GM12801 (cell line): Measurements from ENCODE around the gene ZBTB40.

Experiments used
- CTCF ChIP-seq: IDR thresholded peaks from one replicate; pipeline ENCODE4 v1.5.1; 2011; ENCODE audit warnings: control low read depth; ENCODE audit not compliant: insufficient read length; ENCODE audit errors: extremely low read depth

ZBTB40 gene

GRCh38 chr1:22451702-22452480 is at the start of gene ZBTB40:
Gene ZBTB40, plus strand, starts transcription at chr1:22451851. Its CDS starts 38,098 bp downstream, at chr1:22489949.
- no peak for TF ChIP-seq CTCF

- no peak for TF ChIP-seq CTCF
These were observed 49.1 kb upstream of the ZBTB40 start for GRCh38 chr1:22402356-22403053.

DNA sequence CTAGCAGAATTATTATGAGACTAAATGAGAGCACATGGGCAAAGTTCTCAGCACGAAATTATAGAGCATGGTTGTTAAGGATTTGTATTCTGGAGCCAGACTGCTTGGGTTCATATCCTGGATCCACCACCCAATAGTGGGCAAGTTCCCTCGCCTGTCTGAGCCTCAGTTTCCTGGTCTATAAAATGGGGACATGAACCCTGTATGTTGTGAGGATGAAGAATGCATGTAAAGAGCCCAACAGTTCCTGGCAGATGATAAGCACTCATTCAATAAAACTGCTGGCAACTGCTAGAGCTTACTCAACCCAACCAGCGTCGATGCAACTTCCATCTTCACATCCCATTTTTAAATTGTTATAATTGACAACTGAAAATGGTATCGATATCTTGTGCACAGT is 47.2 kb upstream of the ZBTB40 start:
- no peak for TF ChIP-seq CTCF

- TF ChIP-seq CTCF, result no peak
These were observed 44.7 kb upstream of the ZBTB40 start for GRCh38 chr1:22406722-22407495.

DNA sequence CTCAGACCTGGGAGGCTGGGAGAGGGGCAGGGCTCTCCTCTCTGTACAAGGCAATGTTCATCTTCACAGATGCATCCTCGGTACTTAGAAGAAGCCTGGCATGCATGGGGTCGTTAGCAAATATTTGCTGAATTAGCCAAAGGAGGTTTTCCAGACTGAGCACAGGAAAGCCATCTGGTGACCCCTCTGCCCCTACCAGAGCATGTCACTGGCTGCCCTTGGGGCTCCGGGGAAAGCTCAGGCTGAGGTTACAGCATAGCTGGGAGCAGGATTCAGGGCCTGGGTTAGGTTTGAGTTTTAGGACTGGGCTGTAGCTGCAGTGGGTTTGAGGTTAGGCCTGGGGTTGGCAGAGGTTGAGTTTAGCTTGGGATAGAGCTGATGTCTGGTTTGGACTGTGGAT is 43.4 kb upstream of the ZBTB40 start:
- TF ChIP-seq CTCF, result no peak

- TF ChIP-seq CTCF, result no peak
These were observed 41.2 kb upstream of the ZBTB40 start for GRCh38 chr1:22410401-22410800.

DNA sequence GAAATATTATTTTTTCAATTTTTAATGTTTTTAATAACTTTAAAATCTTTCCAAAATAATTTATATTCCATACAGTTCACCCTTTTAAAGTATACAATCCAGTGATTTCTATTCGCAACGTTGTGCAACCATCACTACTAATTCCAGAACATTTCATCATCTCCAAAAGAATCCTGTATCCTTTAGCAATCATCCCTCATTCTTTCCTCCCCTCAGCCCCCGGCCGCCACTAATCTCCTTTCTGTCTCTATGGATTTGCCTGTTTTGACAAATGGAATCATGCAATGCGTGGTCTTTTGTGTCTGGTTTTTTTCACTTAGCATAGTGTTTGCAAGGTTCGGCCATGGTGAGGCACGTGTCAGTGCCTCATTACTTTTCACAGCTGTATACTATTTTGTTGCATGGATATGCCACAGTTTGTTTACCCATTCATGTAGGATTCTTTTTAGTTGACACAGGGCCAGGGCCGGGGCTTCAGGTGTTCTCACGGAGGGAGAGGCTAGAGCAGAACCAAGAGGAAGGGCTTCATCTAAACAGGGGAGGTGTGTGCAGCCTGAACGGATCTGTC is 40.6 kb upstream of the ZBTB40 start:
- no peak for TF ChIP-seq CTCF
